GM18508 (cell line): ENCODE results near the gene DYRK3.
"Not testable (repeated sequence)": the region's sequence is repeated elsewhere in the genome, so short reads cannot be mapped to it uniquely, and the experiment has no call there.

Experiments
- ATAC-seq: cut with Tn5 transposase; IDR thresholded peaks from one replicate; pipeline ENCODE4 v1.9.1; 2021; ENCODE audit warnings: moderate number of reproducible peaks; ENCODE audit not compliant: insufficient read depth, unreplicated experiment

Gene DYRK3

GRCh38 chr1:206628916-206629315 lies 6.4 kb upstream of the DYRK3 start:
- ATAC-seq = no peak

GRCh38 chr1:206631085-206631509 lies 4.2 kb upstream of the DYRK3 start:
- no peak for ATAC-seq

- no peak for ATAC-seq
Measured at GRCh38 chr1:206633708-206634121, 1.6 kb upstream of the DYRK3 start.

GRCh38 chr1:206634365-206635079 lies 814 bp upstream of the DYRK3 start:
- ATAC-seq = no peak

GRCh38 chr1:206635978-206636345 lies 626 bp downstream of the DYRK3 start:
- ATAC-seq = no peak

- ATAC-seq = no peak
Measured at GRCh38 chr1:206636671-206637070, 1.3 kb downstream of the DYRK3 start.

- no peak for ATAC-seq
Measured at GRCh38 chr1:206637605-206638004, 2.3 kb downstream of the DYRK3 start.

GRCh38 chr1:206642074-206642473 lies 6.7 kb downstream of the DYRK3 start:
- ATAC-seq = not testable (repeated sequence)

- no peak for ATAC-seq
Measured at GRCh38 chr1:206643118-206643698, 7.9 kb downstream of the DYRK3 start.

GRCh38 chr1:206646504-206646903 lies 11.2 kb downstream of the DYRK3 start:
- ATAC-seq = no peak

GRCh38 chr1:206647224-206647623 lies 11.9 kb downstream of the DYRK3 start:
- ATAC-seq = no peak

- no peak for ATAC-seq
Measured at GRCh38 chr1:206649261-206649921, 14.1 kb downstream of the DYRK3 start.

- ATAC-seq = no peak
Measured at GRCh38 chr1:206651014-206651413, 15.7 kb downstream of the DYRK3 start.

- no peak for ATAC-seq
Measured at GRCh38 chr1:206651958-206652890, 16.9 kb downstream of the DYRK3 start.

- no peak for ATAC-seq
Measured at GRCh38 chr1:206653715-206654459, 18.6 kb downstream of the DYRK3 start.

GRCh38 chr1:206654828-206655227 lies 19.5 kb downstream of the DYRK3 start:
- ATAC-seq = no peak

- no peak for ATAC-seq
Measured at GRCh38 chr1:206655471-206655882, 20.1 kb downstream of the DYRK3 start.

- no peak for ATAC-seq
Measured at GRCh38 chr1:206656936-206657335, 21.6 kb downstream of the DYRK3 start.

- ATAC-seq = no peak
Measured at GRCh38 chr1:206657751-206658150, 22.4 kb downstream of the DYRK3 start.
